ENCODE data around the gene UBE2N.

The UBE2N gene

DNA sequence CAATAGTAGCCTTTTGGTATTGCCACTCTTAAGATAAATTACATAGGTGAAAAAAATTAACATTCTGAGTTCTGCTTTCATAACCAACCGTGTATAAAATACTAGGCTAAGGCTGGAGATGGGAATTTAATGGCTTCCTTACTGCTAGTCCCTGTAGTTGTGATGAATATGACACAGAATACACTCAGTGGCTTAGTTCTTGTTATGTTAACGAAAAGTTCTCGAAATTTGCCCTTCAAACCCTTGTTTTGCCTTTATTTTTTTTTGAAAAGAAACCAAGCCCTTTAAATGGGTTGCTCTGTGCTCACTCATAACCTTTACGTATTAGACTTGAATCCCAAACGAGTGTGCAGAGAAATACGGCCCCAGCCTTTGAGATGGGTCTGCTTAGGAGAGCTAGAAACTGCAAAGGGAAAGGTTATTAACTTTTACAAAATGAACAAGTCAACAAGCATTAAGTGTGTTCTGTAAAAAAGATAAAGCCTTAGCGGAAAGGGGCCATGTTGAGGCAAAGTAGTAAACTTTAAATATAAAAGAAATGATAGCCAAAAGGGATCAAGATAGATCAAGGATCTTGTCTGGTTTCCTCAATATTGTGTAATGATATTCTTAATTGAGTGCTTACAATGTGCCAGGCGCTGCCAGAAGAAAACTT, 62.3 kb downstream of the UBE2N start:
- TF ChIP-seq, protein P1, sequence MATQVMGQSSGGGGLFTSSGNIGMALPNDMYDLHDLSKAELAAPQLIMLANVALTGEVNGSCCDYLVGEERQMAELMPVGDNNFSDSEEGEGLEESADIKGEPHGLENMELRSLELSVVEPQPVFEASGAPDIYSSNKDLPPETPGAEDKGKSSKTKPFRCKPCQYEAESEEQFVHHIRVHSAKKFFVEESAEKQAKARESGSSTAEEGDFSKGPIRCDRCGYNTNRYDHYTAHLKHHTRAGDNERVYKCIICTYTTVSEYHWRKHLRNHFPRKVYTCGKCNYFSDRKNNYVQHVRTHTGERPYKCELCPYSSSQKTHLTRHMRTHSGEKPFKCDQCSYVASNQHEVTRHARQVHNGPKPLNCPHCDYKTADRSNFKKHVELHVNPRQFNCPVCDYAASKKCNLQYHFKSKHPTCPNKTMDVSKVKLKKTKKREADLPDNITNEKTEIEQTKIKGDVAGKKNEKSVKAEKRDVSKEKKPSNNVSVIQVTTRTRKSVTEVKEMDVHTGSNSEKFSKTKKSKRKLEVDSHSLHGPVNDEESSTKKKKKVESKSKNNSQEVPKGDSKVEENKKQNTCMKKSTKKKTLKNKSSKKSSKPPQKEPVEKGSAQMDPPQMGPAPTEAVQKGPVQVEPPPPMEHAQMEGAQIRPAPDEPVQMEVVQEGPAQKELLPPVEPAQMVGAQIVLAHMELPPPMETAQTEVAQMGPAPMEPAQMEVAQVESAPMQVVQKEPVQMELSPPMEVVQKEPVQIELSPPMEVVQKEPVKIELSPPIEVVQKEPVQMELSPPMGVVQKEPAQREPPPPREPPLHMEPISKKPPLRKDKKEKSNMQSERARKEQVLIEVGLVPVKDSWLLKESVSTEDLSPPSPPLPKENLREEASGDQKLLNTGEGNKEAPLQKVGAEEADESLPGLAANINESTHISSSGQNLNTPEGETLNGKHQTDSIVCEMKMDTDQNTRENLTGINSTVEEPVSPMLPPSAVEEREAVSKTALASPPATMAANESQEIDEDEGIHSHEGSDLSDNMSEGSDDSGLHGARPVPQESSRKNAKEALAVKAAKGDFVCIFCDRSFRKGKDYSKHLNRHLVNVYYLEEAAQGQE (IDR thresholded peaks at IDR 0.05; ENCODE audit: insufficient read depth in 1 of 2, low read depth in 2 of 2, low read length in 2 of 2): no peak
- no peak for TF ChIP-seq POLR2AphosphoS5 (IDR thresholded peaks at IDR 0.05; ENCODE audit: low read depth, low read length)
- no peak for TF ChIP-seq FOXP2 (optimal IDR thresholded peaks at IDR 0.05; ENCODE audit: borderline replicate concordance, extremely low read depth, extremely low read length, insufficient read depth)
- TF ChIP-seq TAF1 (IDR thresholded peaks at IDR 0.05; ENCODE audit: borderline replicate concordance, insufficient read depth, low read length): peak; percentile 21; the same call in 1 of the 2 replicates
- 0 out of 2 replicates have a peak, but pooled peaks have one; percentile 35 for TF ChIP-seq SIN3A (IDR thresholded peaks at IDR 0.05; ENCODE audit: borderline replicate concordance, insufficient read depth, low read length)

DNA sequence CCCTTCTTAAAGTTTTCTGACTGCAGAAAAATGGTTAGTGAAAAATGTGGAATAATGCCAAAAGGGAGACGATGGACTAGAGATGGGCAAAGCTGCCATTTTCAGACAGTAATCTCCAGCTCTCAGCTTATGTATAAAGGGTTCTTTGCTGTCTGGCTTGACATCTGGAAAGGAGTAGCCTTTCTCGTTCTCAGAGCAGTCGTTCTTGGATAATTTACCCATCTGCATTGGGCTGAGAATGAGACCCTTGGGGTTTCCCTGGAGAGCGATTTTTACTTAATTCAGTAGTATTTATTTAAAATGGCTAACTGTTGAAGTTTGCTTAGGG, 62.8 kb downstream of the UBE2N start:
- peak; percentile 33; the same call in 1 of the 2 replicates for TF ChIP-seq TAF1 (IDR thresholded peaks at IDR 0.05; ENCODE audit: borderline replicate concordance, insufficient read depth, low read length)
- TF ChIP-seq, protein P1 (IDR thresholded peaks at IDR 0.05; ENCODE audit: insufficient read depth in 1 of 2, low read depth in 2 of 2, low read length in 2 of 2): no peak

DNA sequence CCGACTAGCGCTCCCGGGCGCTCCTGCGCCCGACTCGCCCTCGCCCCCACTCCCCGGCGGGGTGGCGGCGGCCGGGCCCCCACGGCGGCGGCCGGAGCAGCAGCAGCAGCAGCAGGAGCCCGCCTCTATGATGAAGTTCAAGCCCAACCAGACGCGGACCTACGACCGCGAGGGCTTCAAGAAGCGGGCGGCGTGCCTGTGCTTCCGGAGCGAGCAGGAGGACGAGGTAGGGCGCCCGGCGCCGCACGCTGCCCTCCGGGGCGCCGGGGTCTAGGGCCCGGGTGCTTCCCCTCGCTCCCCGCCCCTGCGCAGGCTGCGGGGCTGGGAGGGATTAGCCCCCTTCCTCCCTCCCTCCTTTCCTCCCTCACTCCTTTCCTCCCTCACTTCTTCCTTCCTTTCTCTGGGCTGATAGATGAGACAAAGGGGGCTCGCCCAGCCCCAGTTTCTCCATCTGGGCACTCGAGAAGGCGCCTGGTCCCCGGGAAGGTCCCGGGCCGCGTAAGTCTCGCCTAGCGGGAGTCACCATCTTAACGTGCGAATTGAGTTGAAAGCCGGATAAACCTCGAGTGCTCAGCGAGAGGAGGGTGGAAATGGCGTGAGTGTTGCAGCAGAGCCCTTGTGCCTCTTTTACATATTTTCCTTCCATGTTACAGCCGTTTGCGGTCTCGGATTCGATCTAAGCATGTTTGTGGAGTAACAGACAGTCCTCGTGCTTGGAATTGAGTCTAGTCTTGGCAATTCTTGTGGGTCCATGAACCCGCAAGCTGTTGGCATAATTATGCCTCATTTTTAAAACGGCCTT, 63.4 kb downstream of the UBE2N start:
- TF ChIP-seq, protein P1 (IDR thresholded peaks at IDR 0.05; ENCODE audit: insufficient read depth in 1 of 2, low read depth in 2 of 2, low read length in 2 of 2): 0 out of 4 replicates have a peak, but pooled peaks of 1 of the 2 experiments have one; percentile 15

DNA sequence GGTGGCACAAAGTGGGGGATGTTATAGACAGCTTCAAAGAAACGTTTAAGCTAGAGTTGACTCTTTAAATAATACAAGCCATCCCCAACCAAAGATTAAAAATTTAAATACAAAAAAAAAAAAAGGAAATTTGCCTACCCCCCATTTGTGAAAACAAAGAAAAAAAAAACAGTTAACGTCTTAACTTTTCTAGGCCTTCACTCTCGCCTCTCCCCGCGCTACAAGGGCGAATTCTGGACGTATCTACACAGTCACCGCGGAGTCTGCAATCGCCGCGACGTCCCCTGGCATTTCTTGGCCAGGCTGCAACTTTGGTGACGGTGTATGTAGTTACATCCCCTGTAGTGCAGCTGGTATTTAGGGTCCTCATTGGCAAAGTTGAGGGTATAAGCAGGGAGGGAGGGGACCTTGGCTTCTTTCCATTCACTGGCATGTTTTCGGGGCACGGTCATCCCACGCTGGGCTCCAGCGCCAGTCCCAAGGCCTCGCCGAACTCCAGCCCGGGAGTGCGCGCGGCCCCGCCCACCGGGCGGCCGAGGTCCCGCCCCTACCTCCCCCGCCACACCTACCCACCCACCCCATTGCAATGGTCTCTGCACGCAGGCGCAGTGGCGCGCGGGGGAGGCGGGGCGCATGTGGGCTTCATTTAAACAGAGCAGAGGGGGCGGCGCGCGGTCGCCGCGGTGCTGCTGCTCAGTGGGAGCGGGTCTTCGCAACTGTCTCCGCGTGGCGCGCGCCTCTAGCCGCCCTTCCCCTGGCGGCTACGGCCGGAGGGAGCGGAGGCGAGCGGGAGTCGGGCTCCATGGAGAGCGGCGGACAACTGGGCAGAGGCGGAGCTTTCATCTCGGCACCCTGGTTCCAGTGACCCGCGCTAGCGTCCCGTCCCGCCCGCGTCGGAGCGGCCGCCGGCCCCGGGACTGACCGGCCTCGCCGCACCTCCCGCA, 64.2 kb downstream of the UBE2N start, which contains the start of gene NUDT4:
NUDT4 (plus strand) TSS at position 674 of the 944 bp plus-strand sequence. CDS start 398 bp downstream, outside the sequence.
- TF ChIP-seq TAF1 (IDR thresholded peaks at IDR 0.05; ENCODE audit: borderline replicate concordance, insufficient read depth, low read length): peak; percentile 52; the same call in 1 of the 2 replicates
- TF ChIP-seq POLR2AphosphoS5 (IDR thresholded peaks at IDR 0.05; ENCODE audit: low read depth, low read length): peak; percentile 87
- no peak for TF ChIP-seq SIN3A (IDR thresholded peaks at IDR 0.05; ENCODE audit: borderline replicate concordance, insufficient read depth, low read length)

DNA sequence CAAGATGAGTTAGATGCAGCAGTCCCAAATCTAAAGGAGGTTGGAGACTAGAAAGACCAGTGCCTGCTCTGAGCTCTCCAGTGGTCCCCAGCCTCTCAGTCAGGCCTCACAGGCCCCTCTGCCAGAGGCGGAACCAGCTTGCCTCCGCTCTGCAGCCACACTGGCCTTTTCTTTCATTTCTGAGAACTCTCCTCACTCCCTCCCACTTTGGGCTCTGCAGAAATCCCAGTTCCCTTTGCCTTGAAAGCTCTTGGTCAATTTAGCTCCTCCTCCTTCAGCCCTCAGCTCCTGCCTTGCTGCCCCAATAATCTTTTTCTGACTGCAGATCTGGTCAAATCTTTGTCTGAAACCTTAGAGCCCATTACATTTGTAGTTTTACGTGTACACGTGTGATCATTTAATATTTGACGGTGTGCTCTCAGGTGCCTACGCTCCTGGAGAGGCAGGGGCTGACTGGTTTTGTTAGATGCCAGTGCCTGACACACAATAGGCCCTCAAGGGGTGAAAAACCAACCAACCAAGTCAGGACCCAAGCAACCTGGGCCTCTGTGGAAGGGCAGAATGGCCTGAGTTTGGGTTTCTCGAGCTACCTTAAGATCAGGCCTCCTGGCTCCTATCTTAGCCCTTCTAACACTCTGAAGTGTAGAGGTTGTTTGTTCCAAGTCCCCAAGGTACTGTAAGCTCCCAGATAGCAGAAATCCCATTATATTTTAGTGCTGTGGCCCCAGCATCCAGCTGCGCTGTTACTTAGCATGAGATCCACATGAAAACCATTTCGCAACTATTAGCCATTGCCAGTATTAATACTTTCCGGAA, 65.1 kb downstream of the UBE2N start:
- TF ChIP-seq, protein P1 (IDR thresholded peaks at IDR 0.05; ENCODE audit: insufficient read depth in 1 of 2, low read depth in 2 of 2, low read length in 2 of 2): no peak
- TF ChIP-seq SIN3A (IDR thresholded peaks at IDR 0.05; ENCODE audit: borderline replicate concordance, insufficient read depth, low read length) (no peak), FOXP2 (optimal IDR thresholded peaks at IDR 0.05; ENCODE audit: borderline replicate concordance, extremely low read depth, extremely low read length, insufficient read depth) (no peak), POLR2AphosphoS5 (IDR thresholded peaks at IDR 0.05; ENCODE audit: low read depth, low read length) (no peak), TAF1 (IDR thresholded peaks at IDR 0.05; ENCODE audit: borderline replicate concordance, insufficient read depth, low read length) (no peak)
